NCI-H2227 (cell line): ENCODE results near the gene GRIK4.
"Not testable (repeated sequence)": the region's sequence is repeated elsewhere in the genome, so short reads cannot be mapped to it uniquely, and the experiment has no call there.

Source experiments
- DNase-seq: peaks from one replicate; lab custom pipeline; 2025; ENCODE audit not compliant: unreplicated experiment; lab: John Stamatoyannopoulos, UW

Gene GRIK4

GRCh38 chr11:120722524-120722923 is 211.0 kb downstream of the GRIK4 start:
- no peak for DNase-seq

- DNase-seq = no peak
These were observed 212.2 kb downstream of the GRIK4 start for GRCh38 chr11:120723751-120724150.

GRCh38 chr11:120727752-120728151 is 216.2 kb downstream of the GRIK4 start:
- no peak for DNase-seq

- DNase-seq = no peak
These were observed 223.5 kb downstream of the GRIK4 start for GRCh38 chr11:120735035-120735434.

- no peak for DNase-seq
These were observed 227.0 kb downstream of the GRIK4 start for GRCh38 chr11:120738516-120739046.

- DNase-seq = no peak
These were observed 228.2 kb downstream of the GRIK4 start for GRCh38 chr11:120739780-120740179.

- no peak for DNase-seq
These were observed 228.8 kb downstream of the GRIK4 start for GRCh38 chr11:120740380-120740779.

GRCh38 chr11:120744016-120744994 is 232.8 kb downstream of the GRIK4 start:
- DNase-seq = peak; percentile 12

- DNase-seq = no peak
These were observed 234.8 kb downstream of the GRIK4 start for GRCh38 chr11:120746376-120746775.

GRCh38 chr11:120746836-120747609 is 235.5 kb downstream of the GRIK4 start:
- DNase-seq = no peak

- no peak for DNase-seq
These were observed 236.6 kb downstream of the GRIK4 start for GRCh38 chr11:120747850-120748814.

- no peak for DNase-seq
These were observed 237.8 kb downstream of the GRIK4 start for GRCh38 chr11:120749395-120749794.

- DNase-seq = no peak
These were observed 239.3 kb downstream of the GRIK4 start for GRCh38 chr11:120750647-120751549.

GRCh38 chr11:120751550-120751949 is 240.0 kb downstream of the GRIK4 start:
- DNase-seq = no peak

GRCh38 chr11:120752668-120753067 is 241.1 kb downstream of the GRIK4 start:
- DNase-seq = no peak

GRCh38 chr11:120756931-120757330 is 245.4 kb downstream of the GRIK4 start:
- DNase-seq = no peak

- DNase-seq = no peak
These were observed 247.5 kb downstream of the GRIK4 start for GRCh38 chr11:120759046-120759445.

GRCh38 chr11:120765710-120766109 is 254.2 kb downstream of the GRIK4 start:
- DNase-seq = not testable (repeated sequence)

- no peak for DNase-seq
These were observed 254.8 kb downstream of the GRIK4 start for GRCh38 chr11:120766318-120766717.
